ENCODE measurements around the gene PRKAG1. TPM values are rescaled to one million over a fixed set of nuclear protein-coding genes. Genes with fewer than 3 reads are reported as not detected.

PRKAG1 gene
- polyA plus RNA-seq, 1 donor from 2014 or later = 71.0 TPM

- no peak overlapping the region for H3K4me3 ChIP-seq (ENCODE audit: low read length)
- H3K36me3 ChIP-seq (ENCODE audit: insufficient read depth, low read length) = no peaks in the 10 kb centered on the region
- H3K9me3 ChIP-seq (ENCODE audit: low read length) = no peaks in the 10 kb centered on the region
- H3K4me2 ChIP-seq (ENCODE audit: low read length) = no peak overlapping the region
- no peaks in the 10 kb centered on the region for H3K27me3 ChIP-seq (ENCODE audit: insufficient read depth, low read depth, low read length)
- no peaks in the 10 kb centered on the region for H3K9me2 ChIP-seq (ENCODE audit: insufficient read depth, low read length)
- TF ChIP-seq TAF1 (IDR thresholded peaks at IDR 0.05; ENCODE audit: low read depth) (no peak), POLR2AphosphoS5 (IDR thresholded peaks at IDR 0.05) (no peak), REST (IDR thresholded peaks at IDR 0.05; ENCODE audit: borderline replicate concordance) (no peak), RAD21 (conservative IDR thresholded peaks at IDR 0.05) (no peak), CTCF (IDR thresholded peaks at IDR 0.05; ENCODE audit: poor library complexity, severe bottlenecking) (no peak)
- no peak overlapping the region for H3K9ac ChIP-seq (ENCODE audit: low read length)
- no peaks in the 10 kb centered on the region for H3K79me2 ChIP-seq (replicated peaks; ENCODE audit: insufficient read depth, low read length)
- no peaks in the 10 kb centered on the region for H4K20me1 ChIP-seq (ENCODE audit: insufficient read depth)
- H3F3A ChIP-seq (ENCODE audit: insufficient read depth, low read length, poor library complexity, severe bottlenecking) = no peaks in the 10 kb centered on the region
- H2AFZ ChIP-seq (ENCODE audit: low read depth, low read length) = no peak overlapping the region
- no peak overlapping the region for H3K27ac ChIP-seq (ENCODE audit: low read length)
Observed at GRCh38 chr12:49036029-49036428, 17.5 kb upstream of the PRKAG1 start.

GRCh38 chr12:49034286-49034622 lies 15.7 kb upstream of the PRKAG1 start:
- Histone ChIP-seq H3K4me3 (ENCODE audit: low read length) (no peak overlapping the region), H3K9me2 (ENCODE audit: insufficient read depth, low read length) (no peaks in the 10 kb centered on the region), H4K20me1 (ENCODE audit: insufficient read depth) (no peaks in the 10 kb centered on the region), H2AFZ (ENCODE audit: low read depth, low read length) (no peak overlapping the region), H3K36me3 (ENCODE audit: insufficient read depth, low read length) (no peaks in the 10 kb centered on the region), H3K27ac (ENCODE audit: low read length) (no peak overlapping the region), H3K4me2 (ENCODE audit: low read length) (no peak overlapping the region), H3F3A (ENCODE audit: insufficient read depth, low read length, poor library complexity, severe bottlenecking) (no peaks in the 10 kb centered on the region), H3K27me3 (ENCODE audit: insufficient read depth, low read depth, low read length) (no peaks in the 10 kb centered on the region), H3K79me2 (replicated peaks; ENCODE audit: insufficient read depth, low read length) (no peaks in the 10 kb centered on the region), H3K9me3 (ENCODE audit: low read length) (no peaks in the 10 kb centered on the region), H3K9ac (ENCODE audit: low read length) (no peak overlapping the region)
- no peak for TF ChIP-seq RAD21 (conservative IDR thresholded peaks at IDR 0.05)
- no peak for TF ChIP-seq MXI1 (conservative IDR thresholded peaks at IDR 0.05; ENCODE audit: poor library complexity, severe bottlenecking)
- TF ChIP-seq POLR2AphosphoS5 (IDR thresholded peaks at IDR 0.05) = no peak
- no peak for TF ChIP-seq EP300 (conservative IDR thresholded peaks at IDR 0.05; ENCODE audit: poor library complexity, severe bottlenecking)
- no peak for TF ChIP-seq EZH2 (IDR thresholded peaks at IDR 0.05; ENCODE audit: borderline replicate concordance, insufficient read depth, low read length, poor library complexity, severe bottlenecking)
- TF ChIP-seq CTCF (IDR thresholded peaks at IDR 0.05; ENCODE audit: poor library complexity, severe bottlenecking) = no peak
- TF ChIP-seq TAF1 (IDR thresholded peaks at IDR 0.05; ENCODE audit: low read depth) = no peak
- TF ChIP-seq REST (IDR thresholded peaks at IDR 0.05; ENCODE audit: borderline replicate concordance) = no peak
- no peak for TF ChIP-seq SMC3 (conservative IDR thresholded peaks at IDR 0.05; ENCODE audit: poor library complexity)
